ENCODE results near the gene KRT4.

DNA sequence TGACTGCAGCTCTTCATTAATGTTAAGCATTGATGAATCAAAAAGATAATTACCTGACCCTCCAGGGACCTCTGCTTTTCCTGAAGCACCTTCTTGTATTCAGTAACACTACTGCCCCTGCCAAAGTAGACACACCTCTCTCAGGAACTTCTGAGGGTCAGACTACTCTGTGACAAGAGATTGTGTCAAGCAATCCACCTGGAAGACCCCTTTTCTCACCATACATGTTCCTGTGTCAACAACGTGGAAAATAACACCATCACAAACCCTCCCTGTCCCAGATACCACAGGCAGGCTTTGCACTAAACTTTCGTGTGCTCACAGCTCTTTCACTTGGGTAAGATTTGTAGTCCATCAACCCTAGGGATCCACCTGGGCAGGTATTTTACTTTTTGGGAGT is 49.9 kb downstream of the KRT4 start:
- TF ChIP-seq EZH2phosphoT487 (IDR thresholded peaks at IDR 0.05; ENCODE audit: unreplicated experiment) (no peak), CTCF (conservative IDR thresholded peaks at IDR 0.05; ENCODE audit: low read depth in 2 of 2) (no peak), CREB1 (CRISPR knock-in tag; IDR thresholded peaks at IDR 0.05; ENCODE audit: low read depth) (no peak), EZH2 (IDR thresholded peaks at IDR 0.05; ENCODE audit: low read depth, unreplicated experiment) (no peak), POLR2AphosphoS5 (IDR thresholded peaks at IDR 0.05; ENCODE audit: low read depth) (no peak), ZNF331 (CRISPR knock-in tag; IDR thresholded peaks at IDR 0.05; ENCODE audit: low read depth) (no peak), ZNF114 (CRISPR knock-in tag; IDR thresholded peaks at IDR 0.05) (no peak), JUNB (IDR thresholded peaks at IDR 0.05; ENCODE audit: unreplicated experiment) (no peak), ZNF462 (CRISPR knock-in tag; IDR thresholded peaks at IDR 0.05) (no peak)
- TF ChIP-seq, protein P1, sequence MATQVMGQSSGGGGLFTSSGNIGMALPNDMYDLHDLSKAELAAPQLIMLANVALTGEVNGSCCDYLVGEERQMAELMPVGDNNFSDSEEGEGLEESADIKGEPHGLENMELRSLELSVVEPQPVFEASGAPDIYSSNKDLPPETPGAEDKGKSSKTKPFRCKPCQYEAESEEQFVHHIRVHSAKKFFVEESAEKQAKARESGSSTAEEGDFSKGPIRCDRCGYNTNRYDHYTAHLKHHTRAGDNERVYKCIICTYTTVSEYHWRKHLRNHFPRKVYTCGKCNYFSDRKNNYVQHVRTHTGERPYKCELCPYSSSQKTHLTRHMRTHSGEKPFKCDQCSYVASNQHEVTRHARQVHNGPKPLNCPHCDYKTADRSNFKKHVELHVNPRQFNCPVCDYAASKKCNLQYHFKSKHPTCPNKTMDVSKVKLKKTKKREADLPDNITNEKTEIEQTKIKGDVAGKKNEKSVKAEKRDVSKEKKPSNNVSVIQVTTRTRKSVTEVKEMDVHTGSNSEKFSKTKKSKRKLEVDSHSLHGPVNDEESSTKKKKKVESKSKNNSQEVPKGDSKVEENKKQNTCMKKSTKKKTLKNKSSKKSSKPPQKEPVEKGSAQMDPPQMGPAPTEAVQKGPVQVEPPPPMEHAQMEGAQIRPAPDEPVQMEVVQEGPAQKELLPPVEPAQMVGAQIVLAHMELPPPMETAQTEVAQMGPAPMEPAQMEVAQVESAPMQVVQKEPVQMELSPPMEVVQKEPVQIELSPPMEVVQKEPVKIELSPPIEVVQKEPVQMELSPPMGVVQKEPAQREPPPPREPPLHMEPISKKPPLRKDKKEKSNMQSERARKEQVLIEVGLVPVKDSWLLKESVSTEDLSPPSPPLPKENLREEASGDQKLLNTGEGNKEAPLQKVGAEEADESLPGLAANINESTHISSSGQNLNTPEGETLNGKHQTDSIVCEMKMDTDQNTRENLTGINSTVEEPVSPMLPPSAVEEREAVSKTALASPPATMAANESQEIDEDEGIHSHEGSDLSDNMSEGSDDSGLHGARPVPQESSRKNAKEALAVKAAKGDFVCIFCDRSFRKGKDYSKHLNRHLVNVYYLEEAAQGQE (IDR thresholded peaks at IDR 0.05; ENCODE audit: unreplicated experiment): no peak
